GM19240 (cell line): Measurements from ENCODE around the gene TPST2.
"Not testable (repeated sequence)": the region's sequence is repeated elsewhere in the genome, so short reads cannot be mapped to it uniquely, and the experiment has no call there.

ENCODE experiments used
- DNase-seq: peaks from one replicate; pipeline ENCODE4 v3.0.0; 2011; ENCODE audit warnings: low spot score; ENCODE audit not compliant: insufficient read length

TPST2 gene

DNA sequence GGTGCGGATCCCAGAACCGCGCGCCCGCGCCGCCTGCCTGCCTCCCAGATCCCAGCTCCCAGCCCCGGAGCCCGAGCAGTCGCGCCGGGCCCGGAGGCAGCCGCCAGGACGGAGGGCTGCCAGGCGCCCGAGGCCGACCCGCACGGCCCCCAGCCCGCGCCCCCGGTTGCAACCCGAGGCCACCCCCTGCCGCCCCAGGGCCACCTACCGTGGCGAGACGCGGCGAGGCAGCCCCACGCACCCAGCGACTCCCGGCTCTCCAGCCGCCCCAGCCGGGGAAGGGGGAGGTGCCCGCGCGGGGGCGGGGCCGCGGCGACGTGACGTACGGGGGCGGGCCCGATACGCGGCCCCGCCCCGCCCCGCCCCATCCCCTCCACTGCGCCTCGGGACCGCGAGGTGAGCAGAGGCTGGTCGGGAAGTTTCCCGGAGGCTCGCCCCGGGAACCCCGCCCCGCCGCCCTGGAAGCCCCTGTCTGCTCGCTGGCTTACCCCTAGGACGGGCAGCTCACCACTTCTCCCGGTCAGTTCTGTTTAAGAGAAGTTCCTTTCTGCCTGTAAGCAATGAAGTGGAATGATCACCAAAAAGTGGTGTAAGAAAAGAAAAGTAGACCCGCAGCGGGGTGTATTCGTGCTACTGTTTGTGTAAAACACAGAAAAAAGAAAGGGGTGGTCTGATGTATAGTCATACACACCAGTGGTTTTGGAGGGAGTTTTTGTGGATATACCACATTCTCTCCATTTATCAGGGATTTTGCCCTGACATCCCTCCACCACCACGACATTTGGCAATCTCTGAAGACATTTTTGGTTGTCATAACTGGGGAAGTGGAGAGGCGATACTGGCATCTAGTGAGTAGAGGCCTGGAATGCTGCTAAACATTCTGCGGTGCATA is at the start of gene TPST2:
Gene TPST2, minus strand, starts transcription at position 288 of the 892 bp plus-strand sequence. CDS start 48,502 bp downstream, outside the sequence.
- DNase-seq: peak; percentile 52

- DNase-seq: no peak
Observed at GRCh38 chr22:26636296-26636695, 46.4 kb upstream of the TPST2 start.

- DNase-seq: no peak
Observed at GRCh38 chr22:26635117-26635516, 45.2 kb upstream of the TPST2 start.

DNA sequence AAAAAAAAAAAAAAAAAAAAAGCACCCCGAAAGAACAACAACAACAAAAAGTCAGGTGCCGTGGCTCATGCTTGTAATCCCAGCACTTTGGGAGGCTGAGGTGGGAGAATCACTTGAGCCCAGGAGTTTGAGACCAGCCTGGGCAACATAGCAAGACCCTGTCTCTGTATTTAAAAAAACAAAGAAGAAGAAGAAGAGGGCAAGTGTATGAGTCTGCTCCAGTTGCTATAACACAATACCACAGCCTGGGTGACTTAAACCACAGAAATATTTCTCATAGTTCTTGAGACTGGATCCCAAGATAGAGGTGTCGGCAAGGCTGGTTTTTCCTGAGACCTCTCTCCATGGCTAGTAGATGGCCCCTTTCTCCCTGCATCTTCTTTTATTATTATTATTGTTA is 44.3 kb upstream of the TPST2 start:
- DNase-seq: no peak

GRCh38 chr22:26632422-26633155 is 42.7 kb upstream of the TPST2 start:
- DNase-seq: no peak

DNA sequence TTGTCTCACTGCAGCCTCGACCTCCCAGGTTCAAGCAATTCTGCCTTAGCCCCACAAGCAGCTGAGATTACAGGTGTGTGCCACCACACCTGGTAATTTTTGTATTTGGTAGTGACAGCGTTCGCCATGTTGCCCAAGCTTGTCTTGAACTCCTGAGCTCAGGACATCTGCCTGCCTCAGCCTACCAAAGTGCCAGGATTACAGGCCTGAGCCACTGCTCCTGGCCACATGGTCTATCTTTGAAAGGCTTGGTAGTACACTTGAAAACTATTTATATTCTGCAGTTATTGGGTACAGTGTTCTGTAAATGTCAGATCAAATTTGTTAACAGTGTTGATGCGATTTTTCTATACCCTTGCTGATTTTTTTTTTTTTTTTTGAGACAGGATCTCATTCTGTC is 41.4 kb upstream of the TPST2 start:
- no peak for DNase-seq

GRCh38 chr22:26629988-26630761 is 40.2 kb upstream of the TPST2 start:
- no peak for DNase-seq

DNA sequence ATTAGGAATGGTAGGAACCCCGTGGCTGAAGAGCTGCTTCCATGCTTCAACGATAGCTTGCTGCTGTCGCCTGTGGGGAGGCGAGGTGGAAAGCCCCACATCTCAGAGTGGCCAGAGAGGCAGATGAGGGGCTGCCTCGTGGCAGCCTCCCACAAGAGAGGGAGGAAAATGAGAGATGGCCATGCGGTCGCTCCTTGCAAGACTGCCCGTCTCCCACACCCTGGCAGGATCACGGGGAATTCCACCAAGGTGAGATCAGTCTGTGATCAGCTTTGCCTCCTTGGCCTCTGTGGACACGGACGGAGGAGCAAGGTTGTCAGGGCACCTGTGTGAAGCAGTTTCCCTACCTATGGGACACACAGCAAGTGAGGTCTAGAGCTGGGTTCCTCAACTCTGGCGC is 34.9 kb upstream of the TPST2 start:
- DNase-seq: no peak

DNA sequence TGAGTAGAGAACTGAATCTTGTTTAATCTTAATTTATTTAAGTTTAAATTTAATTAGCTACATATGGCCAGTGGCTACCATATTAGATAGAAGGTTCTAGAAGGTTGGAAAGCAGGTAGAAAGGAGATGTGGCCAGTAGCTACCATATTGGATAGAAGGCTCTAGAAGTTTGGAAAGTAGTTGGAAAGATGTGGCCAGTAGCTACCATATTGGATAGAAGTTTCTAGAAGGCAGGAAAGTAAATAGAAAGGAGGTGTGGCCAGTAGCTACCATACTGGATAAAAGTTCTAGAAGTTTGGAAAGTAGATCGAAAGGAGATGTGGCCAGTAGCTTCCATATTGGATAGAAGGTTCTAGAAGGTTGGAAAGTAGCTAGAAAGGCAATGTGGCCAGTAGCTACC is 34.1 kb upstream of the TPST2 start:
- no peak for DNase-seq

- no peak for DNase-seq
Observed at GRCh38 chr22:26621663-26622062, 31.7 kb upstream of the TPST2 start, which contains the start of gene CRYBA4. Gene CRYBA4 (plus strand): TSS chr22:26621963. CDS start chr22:26622597, 634 bp downstream.

DNA sequence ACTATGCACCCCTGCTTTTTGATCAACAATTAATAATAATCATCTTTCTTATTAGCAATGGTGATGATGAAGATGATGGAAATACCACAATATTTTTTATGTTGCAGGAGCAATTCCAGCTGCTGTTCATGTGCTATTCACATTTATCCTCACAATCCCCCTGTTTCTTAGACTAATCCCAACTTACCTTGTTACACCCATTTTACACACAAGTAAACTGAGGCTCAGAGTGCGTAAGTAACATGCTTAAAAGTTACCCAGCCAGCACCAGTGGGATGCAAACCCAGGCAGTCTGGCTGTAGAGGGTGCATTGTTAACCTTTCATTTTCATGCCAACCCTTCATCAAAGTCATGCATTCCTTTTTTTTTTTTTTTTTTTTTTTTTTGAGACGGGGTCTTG is 30.3 kb upstream of the TPST2 start:
- DNase-seq: no peak

DNA sequence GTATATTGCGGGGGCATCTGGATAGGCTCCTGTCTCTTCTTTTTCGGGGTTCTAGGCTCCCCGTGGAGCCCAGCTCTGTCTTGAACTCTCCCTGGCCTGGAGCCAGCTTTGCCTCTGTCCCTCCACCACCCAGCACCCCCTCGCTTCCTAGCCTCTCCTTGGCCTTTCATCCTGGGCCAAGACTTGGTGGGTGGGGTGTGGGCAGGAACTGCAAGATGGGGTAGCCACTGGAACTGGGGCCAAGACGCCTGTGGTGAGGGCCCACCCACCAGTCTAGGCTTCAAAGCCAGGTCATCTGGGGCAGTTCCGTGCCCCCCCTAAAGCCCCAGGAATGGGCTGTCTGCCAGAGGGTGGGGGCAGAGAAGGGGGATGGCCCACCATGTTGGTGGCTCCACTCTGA is 29.6 kb upstream of the TPST2 start:
- DNase-seq: no peak

GRCh38 chr22:26618455-26618854 is 28.5 kb upstream of the TPST2 start:
- no peak for DNase-seq

- no peak for DNase-seq
Observed at GRCh38 chr22:26617271-26618199, 27.6 kb upstream of the TPST2 start, which contains the start of gene CRYBB1. Gene CRYBB1 (minus strand): TSS chr22:26618027. CDS start chr22:26616319, 1,708 bp downstream.

DNA sequence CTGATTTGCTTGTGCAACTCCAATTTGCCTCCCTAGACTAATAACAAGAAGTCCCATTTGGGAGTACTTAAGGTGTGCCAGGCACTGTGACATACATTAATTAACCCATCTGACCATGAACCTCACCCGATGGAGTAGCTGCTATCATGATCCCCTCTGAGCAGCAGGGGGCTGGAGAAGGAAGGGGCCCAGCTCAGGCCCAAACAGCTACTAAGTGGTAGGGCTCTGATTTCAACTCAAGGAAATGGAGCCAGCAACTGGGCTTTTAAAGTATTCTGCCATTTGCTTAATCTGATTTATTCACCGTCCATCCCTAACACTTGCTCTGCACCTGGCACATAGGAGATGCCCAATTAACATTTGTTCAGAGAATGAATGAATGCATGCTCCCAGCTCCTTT is 26.7 kb upstream of the TPST2 start:
- DNase-seq: no peak

DNA sequence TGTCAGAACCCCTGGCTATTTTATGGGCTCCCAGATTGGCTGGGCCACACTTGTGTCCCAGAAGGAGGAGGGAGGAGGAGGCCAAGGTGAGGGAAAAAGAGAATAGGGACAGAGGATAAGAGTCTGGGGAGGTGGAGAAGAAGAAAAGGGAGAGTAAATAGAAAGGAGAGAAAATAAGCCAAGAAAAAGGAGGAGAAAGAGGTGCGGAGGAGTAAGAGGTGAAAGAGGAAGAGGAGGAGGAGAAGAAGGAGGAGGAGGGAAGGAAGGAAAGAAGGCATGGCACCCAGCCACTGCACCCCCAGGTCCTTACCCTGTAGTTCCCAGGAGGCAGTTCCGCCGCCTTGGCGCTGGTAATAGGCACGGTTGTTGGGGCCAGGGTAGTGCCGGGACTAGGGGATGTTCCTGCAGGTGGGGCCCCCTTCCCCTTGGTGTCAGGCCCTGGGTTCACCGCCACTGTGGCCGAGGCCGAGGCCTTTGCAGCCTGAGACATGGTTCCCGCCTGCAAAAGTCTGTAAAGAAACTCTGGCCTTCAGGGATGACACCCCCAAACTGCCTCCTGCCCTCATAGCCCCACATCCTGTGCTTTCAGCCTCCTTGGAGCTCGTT is 26.0 kb upstream of the TPST2 start:
- no peak for DNase-seq

GRCh38 chr22:26615149-26615548 is 25.2 kb upstream of the TPST2 start:
- DNase-seq: peak; percentile 44

GRCh38 chr22:26614322-26614721 is 24.4 kb upstream of the TPST2 start:
- DNase-seq: no peak

- DNase-seq: not testable (repeated sequence)
Observed at GRCh38 chr22:26613753-26614152, 23.8 kb upstream of the TPST2 start.

GRCh38 chr22:26612652-26613051 is 22.7 kb upstream of the TPST2 start:
- DNase-seq: no peak
